Subcutaneous adipose tissue (tissue), 4 donors: ENCODE results near the gene LSM10. TPM values are rescaled to one million over a fixed set of nuclear protein-coding genes. Genes with fewer than 3 reads are reported as not detected.

Source experiments
- CTCF ChIP-seq: fragments of 450-650 bp; IDR thresholded peaks from one replicate; pipeline ENCODE4 v1.5.1; 2016; ENCODE audit warnings: low read depth, mild to moderate bottlenecking, control low read depth, antibody characterized with exemption, moderate library complexity
- total RNA-seq, 4 donors: library from RNA; depleted of rRNA; stranded (reverse); fragments of >200 nt; gene quantifications; one replicate each; pipeline ENCODE4 v1.1.0, GENCODE V29; 2016

LSM10 gene
- total RNA-seq, 4 donors from 2014 or later = 39.4 to 53.5 (median 45.6) TPM

DNA sequence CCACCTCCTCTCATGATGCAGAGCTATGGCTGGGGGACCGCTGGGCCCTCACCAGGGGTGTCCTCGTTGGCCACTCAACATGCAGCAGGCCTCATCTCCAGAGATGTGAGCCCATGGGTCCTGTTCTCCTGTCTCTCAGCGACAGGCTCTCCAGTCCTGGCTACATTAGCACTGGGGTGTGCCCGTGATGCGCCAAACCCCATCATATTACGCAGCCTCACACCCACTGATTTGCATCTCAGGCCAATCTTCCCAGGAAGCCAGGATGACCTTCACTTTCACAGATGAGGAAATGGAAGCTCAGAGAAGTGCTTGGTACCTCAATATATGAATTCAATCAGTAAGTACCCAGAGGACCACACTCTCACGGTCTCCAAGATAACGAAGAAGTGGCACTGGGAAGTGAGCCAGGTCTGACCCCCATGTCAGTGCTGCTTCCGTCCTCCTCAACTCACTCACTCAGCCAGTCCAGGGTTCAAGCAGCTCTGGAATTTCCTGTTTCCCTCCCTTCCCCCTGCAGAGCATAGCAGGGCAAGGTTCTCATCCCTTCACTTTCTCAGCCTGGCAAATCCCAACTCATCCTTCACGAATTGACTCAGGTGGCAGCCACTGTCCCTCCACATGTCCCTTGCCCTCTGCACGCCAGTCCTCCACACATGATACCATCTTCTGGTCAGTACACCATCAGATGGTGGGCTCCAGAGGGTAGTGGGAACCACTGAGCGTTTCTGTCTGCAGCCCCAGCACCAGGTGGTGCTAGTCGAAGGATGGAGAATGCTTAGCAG, 45.4 kb downstream of the LSM10 start:
- TF ChIP-seq CTCF = no peak

GRCh38 chr1:36351227-36351977, 46.3 kb downstream of the LSM10 start:
- no peak for TF ChIP-seq CTCF

DNA sequence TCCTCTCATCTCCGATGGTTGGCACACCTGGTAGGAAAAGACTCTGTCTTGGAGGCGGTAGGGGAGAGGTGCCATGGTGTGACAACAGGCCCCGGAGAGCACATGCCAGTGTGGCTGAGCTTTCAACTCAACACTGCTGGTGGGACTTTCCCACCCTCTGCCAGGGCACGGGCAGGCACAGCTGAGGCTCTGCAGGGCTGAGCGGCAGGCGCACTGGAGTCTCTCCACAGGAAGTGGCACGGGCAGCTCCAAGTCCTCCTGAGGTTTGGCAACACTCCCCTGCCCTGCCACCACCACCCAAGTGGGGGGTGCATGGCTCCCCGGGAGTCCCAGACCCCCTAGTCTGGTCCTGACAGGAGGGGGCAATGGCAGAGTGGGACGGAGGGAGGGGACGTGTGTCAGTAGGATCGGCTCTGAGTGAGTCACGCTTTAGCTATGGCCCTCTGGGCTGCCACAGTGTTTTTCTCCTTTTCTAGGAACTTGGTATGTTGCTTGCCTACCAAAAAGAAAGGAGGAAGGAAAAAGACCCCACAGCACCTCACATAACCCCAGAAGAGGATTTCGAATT, 47.0 kb downstream of the LSM10 start:
- TF ChIP-seq CTCF = no peak

- no peak for TF ChIP-seq CTCF
Observed at GRCh38 chr1:36349839-36350238, 47.9 kb downstream of the LSM10 start.

GRCh38 chr1:36349241-36349671, 48.5 kb downstream of the LSM10 start:
- TF ChIP-seq CTCF = no peak

GRCh38 chr1:36346741-36347370, 50.9 kb downstream of the LSM10 start:
- TF ChIP-seq CTCF = no peak

- TF ChIP-seq CTCF = no peak
Observed at GRCh38 chr1:36345353-36345752, 52.4 kb downstream of the LSM10 start.
